SW480 (cell line): ENCODE results near the gene GPRASP3.

ENCODE experiments used
- DNase-seq: peaks from one replicate; pipeline ENCODE4 v3.0.0-alpha.2; 2016; ENCODE audit warnings: low spot score

GPRASP3 gene

DNA sequence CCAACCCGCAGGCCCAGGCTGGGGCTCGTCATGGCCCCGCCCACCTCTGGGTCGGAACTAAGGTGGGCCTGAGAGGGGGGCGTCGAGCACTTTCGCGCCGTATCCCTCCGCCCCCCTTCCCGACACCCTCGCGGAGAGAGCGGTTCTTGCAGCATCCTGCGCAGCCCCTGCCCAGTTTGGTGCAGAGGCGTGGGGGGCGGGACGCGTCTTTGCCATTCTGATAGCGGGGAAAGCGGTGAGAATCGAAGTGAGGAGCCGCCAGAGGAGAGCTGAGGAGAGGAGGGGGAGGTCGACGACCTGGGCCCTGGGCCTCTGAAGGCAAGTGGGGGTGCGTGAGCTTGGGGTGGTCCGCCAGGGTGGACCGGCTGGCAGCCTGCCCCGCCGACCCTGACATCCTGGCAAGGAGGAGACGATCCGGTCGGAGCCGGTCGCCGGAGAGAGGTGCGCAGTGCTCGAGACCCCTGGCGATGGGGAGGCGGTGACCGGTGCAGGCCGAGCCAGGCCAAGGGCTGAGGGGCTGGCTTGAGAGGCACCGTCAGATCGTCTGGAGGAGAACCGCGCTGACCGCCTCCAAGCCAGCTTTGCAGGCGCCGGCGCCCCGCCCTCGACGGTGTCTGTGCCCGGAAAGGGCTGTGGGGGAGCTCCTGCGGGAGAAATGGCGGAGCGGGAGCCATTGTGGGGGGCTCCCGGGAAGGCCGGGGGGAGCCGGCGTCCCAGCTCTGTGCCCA lies 25.5 kb downstream of the GPRASP3 start:
- no peak for DNase-seq

- no peak for DNase-seq
Measured at GRCh38 chrX:102765217-102765616, 44.7 kb downstream of the GPRASP3 start.

DNA sequence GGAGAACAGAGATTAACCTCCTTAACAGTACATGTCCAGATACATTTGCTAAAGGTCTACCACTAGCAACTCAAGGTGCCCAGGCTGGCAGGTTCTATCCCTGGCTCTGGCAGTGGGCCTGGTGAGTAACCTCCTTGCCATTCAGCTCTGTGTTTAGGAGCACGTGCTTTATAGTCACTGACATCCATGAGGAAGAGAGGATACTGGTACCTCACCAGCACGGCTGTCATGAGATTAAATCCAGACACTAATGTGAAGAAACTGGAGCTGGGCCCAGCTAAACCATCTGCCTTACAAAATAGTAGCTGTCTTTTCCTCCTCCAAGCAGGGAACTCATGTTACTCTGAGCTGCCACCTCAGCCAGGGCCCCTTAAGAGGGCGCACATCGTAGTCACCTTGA lies 45.3 kb downstream of the GPRASP3 start:
- no peak for DNase-seq

- DNase-seq = no peak
Measured at GRCh38 chrX:102767287-102767686, 46.7 kb downstream of the GPRASP3 start.

DNA sequence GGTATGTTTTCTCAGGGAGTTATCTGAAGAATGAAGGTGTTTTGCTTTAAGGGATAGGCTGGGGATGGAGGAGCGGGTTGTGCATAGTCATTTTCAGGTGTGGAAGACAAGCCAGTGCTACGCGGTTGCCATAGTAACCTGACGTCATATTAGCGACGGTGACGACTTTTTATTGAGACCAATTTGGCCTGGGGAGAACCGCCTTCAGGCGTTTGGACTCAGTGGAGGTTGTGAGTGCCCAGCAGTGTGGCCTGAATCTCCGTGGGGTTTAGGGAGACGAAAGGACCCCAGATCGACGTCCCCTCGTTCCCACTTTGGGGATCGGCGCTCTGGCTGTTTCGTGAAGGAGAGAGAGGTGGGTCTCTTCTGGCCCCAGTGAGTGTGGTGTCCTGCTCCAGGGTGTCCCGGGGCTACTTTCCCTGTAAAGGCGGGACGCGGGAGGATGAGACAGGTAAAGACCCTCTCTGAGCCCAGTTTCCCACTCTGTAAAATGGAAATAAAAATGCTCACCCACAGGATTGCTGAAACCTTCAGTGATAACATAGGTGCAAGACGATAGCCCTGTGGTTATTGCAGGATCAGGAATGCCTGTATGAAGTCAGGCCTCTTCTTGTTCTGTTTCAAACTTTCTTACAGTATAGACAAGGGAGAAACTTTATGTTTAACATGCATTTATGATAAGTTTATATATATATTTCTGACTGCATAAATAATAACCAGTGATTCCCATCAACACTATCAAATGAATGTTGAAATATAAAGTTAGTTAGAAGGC lies 48.6 kb downstream of the GPRASP3 start:
- DNase-seq = peak; percentile 88
